ENCODE results near the gene NEK9.
"Not testable (repeated sequence)": the region's sequence is repeated elsewhere in the genome, so short reads cannot be mapped to it uniquely, and the experiment has no call there.

The NEK9 gene

GRCh38 chr14:75126679-75127473 is at the start of gene NEK9:
NEK9 (minus strand) TSS chr14:75127048; CDS start chr14:75126921, 127 bp downstream.
- DNase-seq = peak; percentile 86

- peak; percentile 85 for DNase-seq
These were observed 49.4 kb upstream of the NEK9 start, which contains the start of gene TMED10 for GRCh38 chr14:75176142-75176820. TMED10 (minus strand) TSS chr14:75176612; CDS start chr14:75176579, 33 bp downstream.

- no peak for DNase-seq
These were observed 48.9 kb upstream of the NEK9 start for GRCh38 chr14:75175677-75176141.

GRCh38 chr14:75174066-75174465 is 47.2 kb upstream of the NEK9 start:
- DNase-seq = no peak

GRCh38 chr14:75170772-75171171 is 43.9 kb upstream of the NEK9 start:
- DNase-seq = no peak

GRCh38 chr14:75168586-75169335 is 41.9 kb upstream of the NEK9 start:
- no peak for DNase-seq

- DNase-seq = no peak
These were observed 40.5 kb upstream of the NEK9 start for GRCh38 chr14:75167325-75167724.

- DNase-seq = no peak
These were observed 38.9 kb upstream of the NEK9 start for GRCh38 chr14:75165586-75166391.

- no peak for DNase-seq
These were observed 38.0 kb upstream of the NEK9 start for GRCh38 chr14:75164809-75165208.

GRCh38 chr14:75163677-75164076 is 36.8 kb upstream of the NEK9 start:
- DNase-seq = no peak

- no peak for DNase-seq
These were observed 35.8 kb upstream of the NEK9 start for GRCh38 chr14:75162631-75163030.

- no peak for DNase-seq
These were observed 32.2 kb upstream of the NEK9 start for GRCh38 chr14:75158843-75159614.

GRCh38 chr14:75156901-75157300 is 30.1 kb upstream of the NEK9 start:
- DNase-seq = no peak

GRCh38 chr14:75156111-75156510 is 29.3 kb upstream of the NEK9 start:
- DNase-seq = no peak

- no peak for DNase-seq
These were observed 28.3 kb upstream of the NEK9 start for GRCh38 chr14:75155169-75155568.

- DNase-seq = no peak
These were observed 26.4 kb upstream of the NEK9 start for GRCh38 chr14:75153295-75153694.

- no peak for DNase-seq
These were observed 25.0 kb upstream of the NEK9 start for GRCh38 chr14:75151851-75152250.

GRCh38 chr14:75150637-75151036 is 23.8 kb upstream of the NEK9 start:
- not testable (repeated sequence) for DNase-seq

GRCh38 chr14:75150150-75150549 is 23.3 kb upstream of the NEK9 start:
- no peak for DNase-seq

- no peak for DNase-seq
These were observed 20.7 kb upstream of the NEK9 start for GRCh38 chr14:75147423-75148071.

- DNase-seq = no peak
These were observed 18.1 kb upstream of the NEK9 start for GRCh38 chr14:75144944-75145343.

All from NCI-H2107 (cell line).